ENCODE measurements around the gene HUS1B.
A peak's percentile ranks its signal among the peaks of the same experiment; 100 is the strongest.

Gene HUS1B

DNA sequence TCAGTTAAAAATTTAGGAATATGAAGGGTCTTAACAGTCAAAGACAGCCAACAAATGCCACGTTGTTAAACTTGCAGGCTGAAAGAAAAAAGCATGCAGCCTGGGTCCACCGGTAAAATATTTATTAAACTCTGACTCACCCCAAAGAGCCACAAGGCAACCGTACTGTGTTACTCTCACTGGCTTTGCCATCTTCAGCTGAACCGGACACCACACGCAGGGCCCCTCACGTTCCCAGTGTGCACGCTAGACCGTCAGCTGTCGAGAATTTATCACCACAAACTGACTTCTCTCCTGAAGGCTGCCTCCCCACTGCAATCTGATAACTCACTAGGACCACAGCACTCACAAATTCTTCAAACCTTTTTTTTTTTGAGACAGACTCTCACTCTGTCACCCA, 30.7 kb downstream of the HUS1B start:
- TF ChIP-seq, protein P1, sequence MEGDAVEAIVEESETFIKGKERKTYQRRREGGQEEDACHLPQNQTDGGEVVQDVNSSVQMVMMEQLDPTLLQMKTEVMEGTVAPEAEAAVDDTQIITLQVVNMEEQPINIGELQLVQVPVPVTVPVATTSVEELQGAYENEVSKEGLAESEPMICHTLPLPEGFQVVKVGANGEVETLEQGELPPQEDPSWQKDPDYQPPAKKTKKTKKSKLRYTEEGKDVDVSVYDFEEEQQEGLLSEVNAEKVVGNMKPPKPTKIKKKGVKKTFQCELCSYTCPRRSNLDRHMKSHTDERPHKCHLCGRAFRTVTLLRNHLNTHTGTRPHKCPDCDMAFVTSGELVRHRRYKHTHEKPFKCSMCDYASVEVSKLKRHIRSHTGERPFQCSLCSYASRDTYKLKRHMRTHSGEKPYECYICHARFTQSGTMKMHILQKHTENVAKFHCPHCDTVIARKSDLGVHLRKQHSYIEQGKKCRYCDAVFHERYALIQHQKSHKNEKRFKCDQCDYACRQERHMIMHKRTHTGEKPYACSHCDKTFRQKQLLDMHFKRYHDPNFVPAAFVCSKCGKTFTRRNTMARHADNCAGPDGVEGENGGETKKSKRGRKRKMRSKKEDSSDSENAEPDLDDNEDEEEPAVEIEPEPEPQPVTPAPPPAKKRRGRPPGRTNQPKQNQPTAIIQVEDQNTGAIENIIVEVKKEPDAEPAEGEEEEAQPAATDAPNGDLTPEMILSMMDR (conservative IDR thresholded peaks at IDR 0.05; ENCODE audit: low read depth, low read length) = no peak
- DNase-seq (ENCODE audit: low read depth) = peak; percentile 50
- H3K4me3 ChIP-seq (ENCODE audit: low read depth, low read length) = no peak overlapping the region

DNA sequence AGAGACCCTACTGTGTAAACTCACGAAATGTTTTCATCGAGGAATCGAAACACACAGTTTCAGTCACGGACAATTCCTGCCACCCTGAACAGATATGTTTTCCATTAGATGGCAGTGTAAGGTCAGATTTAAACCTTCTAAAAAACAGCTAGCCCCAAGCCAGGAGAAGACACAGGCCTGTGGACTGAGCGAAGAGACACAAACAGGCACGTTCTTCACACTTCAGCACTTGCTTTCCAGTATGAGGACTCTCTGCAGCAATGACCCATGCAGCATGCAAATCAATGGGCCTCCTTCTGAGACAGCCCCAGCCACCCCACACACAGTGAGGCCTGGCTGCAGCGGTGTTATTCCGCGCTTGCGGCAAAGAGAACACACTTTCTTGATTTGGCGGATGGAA, 31.9 kb downstream of the HUS1B start:
- TF ChIP-seq, protein P1 (conservative IDR thresholded peaks at IDR 0.05; ENCODE audit: low read depth, low read length) = peak; percentile 52
- H3K4me3 ChIP-seq (ENCODE audit: low read depth, low read length) = no peak overlapping the region
- peak; percentile 70 for DNase-seq (ENCODE audit: low read depth)

DNA sequence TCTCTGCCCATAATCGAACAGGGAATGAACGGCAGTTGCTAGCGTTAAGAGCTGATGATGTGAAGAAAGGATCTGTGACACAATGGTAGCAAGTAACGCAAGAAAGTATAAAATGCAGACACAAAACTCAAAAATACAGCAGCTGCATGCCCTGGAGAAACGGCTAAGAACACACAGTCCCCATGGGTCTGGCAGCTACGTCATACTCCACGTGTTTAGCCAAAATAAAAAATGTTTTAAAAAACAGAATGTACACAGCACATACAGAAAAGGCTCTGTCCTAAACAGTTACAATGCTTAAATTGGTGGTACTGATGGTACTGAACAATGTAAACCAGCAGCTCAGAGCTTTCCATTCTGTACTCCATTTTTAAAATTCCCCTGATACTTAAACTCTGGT, 34.4 kb downstream of the HUS1B start:
- no peak overlapping the region for H3K4me3 ChIP-seq (ENCODE audit: low read depth, low read length)

DNA sequence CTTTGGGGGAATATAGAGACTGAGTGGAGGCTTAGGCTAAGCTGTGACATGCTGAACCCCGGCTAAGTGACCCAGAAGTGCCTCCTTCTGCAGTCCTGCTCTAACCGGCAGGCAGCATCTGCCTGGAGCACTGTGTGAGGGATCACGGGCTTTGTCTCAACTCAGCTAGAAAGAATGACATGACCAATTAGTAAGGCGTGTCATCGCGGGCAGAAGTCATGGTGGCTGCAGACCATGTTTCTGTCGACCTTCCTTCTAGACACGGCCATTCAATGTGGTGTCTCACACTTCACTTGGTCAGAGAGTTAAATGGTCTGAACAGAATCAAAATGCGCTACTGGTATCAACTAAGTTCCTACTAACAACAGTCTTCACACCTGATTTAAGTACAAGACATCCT, 35.0 kb downstream of the HUS1B start:
- no peak overlapping the region for H3K4me3 ChIP-seq (ENCODE audit: low read depth, low read length)
- DNase-seq (ENCODE audit: low read depth) = peak; percentile 23

More for the DNA sequence above, 34.4 kb downstream of the HUS1B start:
- DNase-seq (ENCODE audit: low read depth) = peak; percentile 39
- TF ChIP-seq, protein P1 (conservative IDR thresholded peaks at IDR 0.05; ENCODE audit: low read depth, low read length) = no peak

DNA sequence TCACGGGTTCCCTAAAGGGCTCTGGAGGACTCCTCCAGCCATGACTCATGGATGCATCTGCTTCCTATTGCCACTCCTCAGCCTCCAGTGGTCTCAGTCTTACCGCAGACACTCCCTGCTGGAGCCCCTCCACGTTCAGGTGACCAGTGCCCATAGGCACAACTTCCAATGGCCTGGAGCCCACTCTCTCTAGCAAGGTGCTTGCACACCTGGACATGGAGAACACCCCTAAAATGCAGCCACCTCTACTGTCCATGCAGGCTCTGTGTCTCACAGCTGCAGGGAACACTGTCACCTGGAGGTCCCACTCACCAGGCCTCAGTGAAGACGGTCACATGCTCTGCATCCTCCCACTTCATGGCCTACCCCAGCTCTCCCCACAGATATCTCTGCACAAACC, 36.0 kb downstream of the HUS1B start:
- TF ChIP-seq, protein P1 (conservative IDR thresholded peaks at IDR 0.05; ENCODE audit: low read depth, low read length) = no peak
- no peak for DNase-seq (ENCODE audit: low read depth)
- H3K4me3 ChIP-seq (ENCODE audit: low read depth, low read length) = no peak overlapping the region

More for the DNA sequence above, 35.0 kb downstream of the HUS1B start:
- TF ChIP-seq, protein P1 (conservative IDR thresholded peaks at IDR 0.05; ENCODE audit: low read depth, low read length) = no peak

DNA sequence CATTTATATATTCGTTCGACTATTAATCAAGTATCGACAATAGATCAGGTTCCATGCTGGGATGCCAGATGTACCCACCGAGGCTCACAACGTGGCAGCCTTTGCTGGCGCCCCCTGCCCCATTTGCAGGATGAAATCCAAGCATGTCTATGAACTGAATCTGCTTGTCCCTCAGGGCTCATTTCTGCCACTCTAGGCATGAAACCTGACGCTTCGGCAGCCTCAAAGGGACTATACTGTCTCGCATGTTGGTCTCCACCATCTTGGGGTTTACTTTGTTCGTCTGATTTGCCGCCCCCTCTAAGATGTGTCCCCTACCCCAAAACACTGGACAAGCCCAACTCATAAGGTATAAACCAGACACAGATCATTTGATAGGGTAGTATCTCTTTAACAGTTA, 36.7 kb downstream of the HUS1B start:
- TF ChIP-seq, protein P1 (conservative IDR thresholded peaks at IDR 0.05; ENCODE audit: low read depth, low read length) = no peak
- DNase-seq (ENCODE audit: low read depth) = no peak
- no peak overlapping the region for H3K4me3 ChIP-seq (ENCODE audit: low read depth, low read length)

DNA sequence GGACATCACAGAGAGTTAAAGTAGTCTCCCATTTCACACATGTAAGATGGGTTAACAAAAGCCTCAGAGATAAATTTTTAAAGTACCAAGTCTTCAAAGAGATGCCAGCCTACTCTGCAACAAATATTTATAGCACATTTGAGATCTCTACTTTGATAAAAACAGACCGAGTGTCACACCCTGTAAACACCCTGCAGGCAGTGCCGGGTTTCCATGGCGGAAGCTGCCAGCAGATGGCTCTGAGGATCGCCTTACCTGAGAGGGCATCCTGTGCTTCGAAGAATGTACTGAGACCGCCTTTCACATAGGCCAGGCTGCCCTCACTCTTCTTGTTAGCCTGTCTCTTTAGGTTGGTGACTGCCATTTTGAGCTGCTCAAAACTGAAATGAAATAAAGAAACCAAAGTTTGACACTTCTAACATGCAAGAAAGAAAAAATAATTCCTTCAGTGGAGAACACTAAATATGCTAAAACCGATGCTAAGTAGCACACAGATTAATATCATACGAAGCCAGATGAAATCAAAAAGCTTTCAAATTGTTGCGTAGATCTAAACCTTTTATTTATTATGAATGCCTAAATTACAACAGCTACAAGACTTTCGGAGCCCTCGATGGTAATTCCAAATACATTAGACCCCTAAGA, 39.3 kb downstream of the HUS1B start:
- no peak for DNase-seq (ENCODE audit: low read depth)
- no peak overlapping the region for H3K4me3 ChIP-seq (ENCODE audit: low read depth, low read length)
- TF ChIP-seq, protein P1 (conservative IDR thresholded peaks at IDR 0.05; ENCODE audit: low read depth, low read length) = no peak

Measured in choroid plexus epithelial cell (primary cell).